ENCODE data around the gene FAU. TPM values are rescaled to one million over a fixed set of nuclear protein-coding genes. Genes with fewer than 3 reads are reported as not detected.

FAU gene
- total RNA-seq, 4 donors from 2014 or later, result 524 to 2,189 (median 600) TPM

DNA sequence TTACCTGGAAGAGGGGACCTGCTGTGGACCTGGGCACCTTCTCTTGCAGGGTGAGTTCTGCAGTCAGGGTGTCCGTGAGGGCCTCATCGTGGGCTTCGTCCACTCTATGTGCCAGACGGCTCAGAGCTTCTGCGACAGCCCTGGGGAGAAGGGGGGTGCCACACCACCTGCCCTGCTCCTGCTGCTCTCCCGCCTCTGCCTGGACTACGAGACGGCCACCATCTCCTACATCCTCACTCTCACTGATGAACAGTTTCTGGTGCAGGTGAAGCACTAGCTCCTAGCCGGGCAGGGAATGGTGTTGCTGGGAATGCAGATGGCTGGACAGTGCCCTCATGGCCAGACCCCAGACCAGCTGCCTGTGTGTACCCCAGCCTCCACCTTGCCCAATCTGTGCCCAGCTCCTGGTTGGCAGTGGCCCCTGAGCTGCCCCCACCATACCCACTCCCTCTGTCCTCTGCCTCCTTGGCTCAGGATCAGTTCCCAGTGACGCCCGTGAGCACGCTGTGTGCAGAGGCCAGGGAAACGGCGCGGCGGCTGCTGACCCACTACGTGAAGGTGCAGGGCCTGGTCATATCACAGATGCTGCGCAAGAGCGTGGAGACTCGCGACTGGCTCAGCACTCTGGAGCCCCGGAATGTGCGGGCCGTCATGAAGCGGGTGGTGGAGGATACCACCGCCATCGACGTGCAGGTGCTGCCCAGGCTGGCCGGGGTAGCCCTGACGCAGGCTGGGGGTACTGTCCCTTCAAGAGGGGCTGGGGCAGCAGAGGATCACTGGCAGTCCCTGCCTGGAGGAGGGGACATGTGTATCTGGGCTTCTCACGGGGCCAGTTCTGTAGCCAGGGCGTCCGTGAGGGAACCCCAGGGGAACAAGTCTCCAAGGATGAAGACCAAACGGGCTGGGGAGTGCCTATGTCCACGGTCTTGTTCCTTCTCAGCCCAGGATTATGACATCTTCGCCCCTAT, 12.4 kb downstream of the FAU start:
- H3K27ac ChIP-seq, result no peak overlapping the region
- peaks cover 24 to 35% of the 10 kb centered on the region in 2 donors for H3K4me1 ChIP-seq
- TF ChIP-seq, protein P1, sequence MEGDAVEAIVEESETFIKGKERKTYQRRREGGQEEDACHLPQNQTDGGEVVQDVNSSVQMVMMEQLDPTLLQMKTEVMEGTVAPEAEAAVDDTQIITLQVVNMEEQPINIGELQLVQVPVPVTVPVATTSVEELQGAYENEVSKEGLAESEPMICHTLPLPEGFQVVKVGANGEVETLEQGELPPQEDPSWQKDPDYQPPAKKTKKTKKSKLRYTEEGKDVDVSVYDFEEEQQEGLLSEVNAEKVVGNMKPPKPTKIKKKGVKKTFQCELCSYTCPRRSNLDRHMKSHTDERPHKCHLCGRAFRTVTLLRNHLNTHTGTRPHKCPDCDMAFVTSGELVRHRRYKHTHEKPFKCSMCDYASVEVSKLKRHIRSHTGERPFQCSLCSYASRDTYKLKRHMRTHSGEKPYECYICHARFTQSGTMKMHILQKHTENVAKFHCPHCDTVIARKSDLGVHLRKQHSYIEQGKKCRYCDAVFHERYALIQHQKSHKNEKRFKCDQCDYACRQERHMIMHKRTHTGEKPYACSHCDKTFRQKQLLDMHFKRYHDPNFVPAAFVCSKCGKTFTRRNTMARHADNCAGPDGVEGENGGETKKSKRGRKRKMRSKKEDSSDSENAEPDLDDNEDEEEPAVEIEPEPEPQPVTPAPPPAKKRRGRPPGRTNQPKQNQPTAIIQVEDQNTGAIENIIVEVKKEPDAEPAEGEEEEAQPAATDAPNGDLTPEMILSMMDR (IDR thresholded peaks at IDR 0.05), result no peak
- TF ChIP-seq POLR2A (IDR thresholded peaks at IDR 0.05), result no peak
- WGBS, 2 donors, result 89 to 90% methylated on average over 18 to 22 of the region's 36 CpGs
- DNase-seq, result no peak
- H3K4me3 ChIP-seq (replicated peaks in 1 of 3), result no peak overlapping the region
- peaks cover 14 to 26% of the 10 kb centered on the region in 2 donors for H3K36me3 ChIP-seq
- no peaks in the 10 kb centered on the region for H3K27me3 ChIP-seq
- H3K9me3 ChIP-seq, result no peaks in the 10 kb centered on the region
- intact Hi-C loops (cut with DNase I), result loop anchor here (5.0 to 10.0 kb wide), 3 partner anchors 73 to 195 kb away; partner anchors contain the start of genes ARL2, ATG2A and CAPN1

DNA sequence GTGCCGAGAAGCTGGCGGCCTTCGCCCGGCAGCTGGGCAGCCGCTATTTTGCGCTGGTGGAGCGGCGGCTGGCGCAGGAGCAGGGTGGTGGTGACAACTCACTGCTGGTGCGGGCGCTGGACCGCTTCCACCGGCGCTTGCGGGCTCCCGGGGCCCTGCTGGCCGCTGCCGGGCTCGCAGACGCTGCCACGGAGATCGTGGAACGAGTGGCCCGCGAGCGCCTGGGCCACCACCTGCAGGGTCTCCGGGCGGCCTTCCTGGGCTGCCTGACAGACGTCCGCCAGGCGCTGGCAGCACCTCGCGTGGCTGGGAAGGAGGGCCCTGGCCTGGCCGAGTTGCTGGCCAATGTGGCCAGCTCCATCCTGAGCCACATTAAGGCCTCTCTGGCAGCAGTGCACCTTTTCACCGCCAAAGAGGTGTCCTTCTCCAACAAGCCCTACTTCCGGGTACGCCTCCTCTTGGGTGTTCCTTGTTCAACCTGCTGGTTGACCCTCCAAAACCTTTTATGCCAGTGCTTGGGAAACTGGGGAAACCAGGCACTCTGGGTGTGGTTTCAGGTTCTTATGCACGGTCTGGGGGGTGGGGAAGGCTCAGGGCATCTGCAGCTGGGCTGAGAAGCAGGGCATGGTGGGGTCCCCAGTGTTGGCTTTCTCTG, 13.3 kb downstream of the FAU start:
- no peak overlapping the region for H3K27ac ChIP-seq
- H3K4me3 ChIP-seq (replicated peaks in 1 of 3), result no peak overlapping the region
- no peak for TF ChIP-seq POLR2A (IDR thresholded peaks at IDR 0.05)
- TF ChIP-seq, protein P1 (IDR thresholded peaks at IDR 0.05), result no peak
- peaks cover 14 to 26% of the 10 kb centered on the region in 2 donors for H3K36me3 ChIP-seq
- peaks cover 21 to 31% of the 10 kb centered on the region in 2 donors for H3K4me1 ChIP-seq
- WGBS, 2 donors, result 92 to 93% methylated on average over 11 to 22 of the region's 38 CpGs
- no peaks in the 10 kb centered on the region for H3K9me3 ChIP-seq
- H3K27me3 ChIP-seq, result no peaks in the 10 kb centered on the region
- DNase-seq, result no peak
- intact Hi-C loops (cut with DNase I), result no loop called here

DNA sequence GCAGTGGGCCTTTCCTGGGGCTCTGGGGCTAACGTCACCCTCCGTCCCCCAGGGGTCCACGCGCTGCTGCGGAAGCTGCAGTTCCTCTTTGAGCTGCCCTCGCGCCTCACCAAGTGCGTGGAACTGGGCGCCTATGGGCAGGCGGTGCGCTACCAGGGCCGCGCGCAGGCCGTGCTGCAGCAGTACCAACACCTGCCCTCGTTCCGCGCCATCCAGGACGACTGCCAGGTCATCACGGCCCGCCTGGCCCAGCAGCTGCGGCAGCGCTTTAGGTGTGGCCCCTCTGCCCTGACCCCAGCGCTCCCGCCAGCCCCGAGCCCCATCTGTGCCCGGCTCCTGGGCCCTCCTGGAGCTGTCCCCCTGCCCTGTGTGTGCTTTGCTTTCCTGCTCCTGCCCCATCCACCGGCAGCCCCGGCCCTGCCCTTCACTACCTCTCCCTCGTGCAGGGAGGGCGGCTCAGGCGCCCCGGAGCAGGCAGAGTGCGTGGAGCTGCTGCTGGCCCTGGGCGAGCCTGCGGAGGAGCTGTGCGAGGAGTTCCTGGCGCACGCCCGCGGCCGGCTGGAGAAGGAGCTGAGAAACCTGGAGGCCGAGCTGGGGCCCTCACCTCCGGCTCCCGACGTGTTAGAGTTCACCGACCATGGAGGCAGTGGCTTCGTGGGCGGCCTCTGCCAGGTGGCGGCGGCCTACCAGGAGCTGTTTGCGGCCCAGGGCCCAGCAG, 14.0 kb downstream of the FAU start:
- Histone ChIP-seq H3K36me3 (peaks cover 14 to 26% of the 10 kb centered on the region in 2 donors), H3K4me3 (replicated peaks in 1 of 3) (no peak overlapping the region), H3K27ac (no peak overlapping the region), H3K4me1 (peaks cover 14 to 27% of the 10 kb centered on the region in 2 donors), H3K9me3 (no peaks in the 10 kb centered on the region), H3K27me3 (no peaks in the 10 kb centered on the region)
- TF ChIP-seq, protein P1 (IDR thresholded peaks at IDR 0.05), result no peak
- no peak for TF ChIP-seq POLR2A (IDR thresholded peaks at IDR 0.05)
- 90 to 95% methylated on average over 17 to 34 of the region's 52 CpGs for WGBS, 2 donors
- intact Hi-C loops (cut with DNase I), result no loop called here
- no peak for DNase-seq

DNA sequence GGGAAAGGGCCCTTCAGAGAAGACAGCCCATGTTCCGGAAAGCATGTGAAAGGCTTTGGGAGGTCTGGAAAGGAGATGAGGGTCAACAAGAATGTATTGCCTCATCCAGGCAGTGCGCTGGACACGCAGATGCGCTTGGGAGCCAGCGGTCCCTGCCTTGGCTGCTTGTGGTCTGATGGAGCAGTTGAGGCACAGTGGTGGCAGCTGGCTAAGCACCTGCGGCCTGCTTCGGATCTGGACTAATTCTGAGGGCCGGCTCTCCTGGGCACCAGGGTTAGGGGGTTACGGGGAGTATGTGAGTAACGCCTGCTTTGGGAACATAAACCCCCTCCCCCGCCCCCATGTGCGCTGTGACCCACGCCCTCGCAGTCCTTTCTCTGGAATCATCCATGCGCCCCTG, 14.9 kb downstream of the FAU start:
- WGBS, 2 donors, result 95 to 98% methylated on average over 13 to 15 of the region's 15 CpGs
- H3K4me1 ChIP-seq, result peaks cover 7 to 27% of the 10 kb centered on the region in 2 donors
- TF ChIP-seq POLR2A (IDR thresholded peaks at IDR 0.05), result no peak
- TF ChIP-seq, protein P1 (IDR thresholded peaks at IDR 0.05), result no peak

More for the DNA sequence above, 14.9 kb downstream of the FAU start:
- DNase-seq, result no peak
- no peaks in the 10 kb centered on the region for H3K27me3 ChIP-seq
- H3K4me3 ChIP-seq (replicated peaks in 1 of 3), result no peak overlapping the region
- H3K27ac ChIP-seq, result no peak overlapping the region
- H3K36me3 ChIP-seq, result peaks cover 14 to 26% of the 10 kb centered on the region in 2 donors
- intact Hi-C loops (cut with DNase I), result no loop called here
- H3K9me3 ChIP-seq, result no peaks in the 10 kb centered on the region

All from thyroid gland (tissue), 4 donors.